GM21526 (cell line): ENCODE data around the gene TOB2.

ENCODE experiments used
- ATAC-seq: cut with Tn5 transposase; IDR thresholded peaks from one replicate; pipeline ENCODE4 v1.9.1; 2021; ENCODE audit warnings: moderate library complexity; ENCODE audit not compliant: unreplicated experiment, low FRiP score

TOB2 gene

GRCh38 chr22:41446639-41447434 is at the start of gene TOB2:
Gene TOB2 (minus strand): TSS chr22:41446801. CDS start chr22:41437345, 9,456 bp downstream.
- peak; percentile 40 for ATAC-seq

GRCh38 chr22:41491374-41492100 is 44.9 kb upstream of the TOB2 start:
- ATAC-seq = no peak

GRCh38 chr22:41488596-41489385 is 42.2 kb upstream of the TOB2 start:
- no peak for ATAC-seq

GRCh38 chr22:41488076-41488475 is 41.5 kb upstream of the TOB2 start:
- ATAC-seq = no peak

- ATAC-seq = no peak
These were observed 40.7 kb upstream of the TOB2 start for GRCh38 chr22:41487037-41487935.

GRCh38 chr22:41485033-41485432 is 38.4 kb upstream of the TOB2 start:
- ATAC-seq = no peak

- no peak for ATAC-seq
These were observed 35.8 kb upstream of the TOB2 start for GRCh38 chr22:41482319-41482935.

GRCh38 chr22:41481925-41482318 is 35.3 kb upstream of the TOB2 start:
- no peak for ATAC-seq

- ATAC-seq = no peak
These were observed 34.7 kb upstream of the TOB2 start for GRCh38 chr22:41481131-41481830.

GRCh38 chr22:41480397-41480735 is 33.8 kb upstream of the TOB2 start:
- ATAC-seq = no peak

GRCh38 chr22:41479671-41480396 is 33.2 kb upstream of the TOB2 start:
- no peak for ATAC-seq

GRCh38 chr22:41478891-41479521 is 32.4 kb upstream of the TOB2 start:
- no peak for ATAC-seq

GRCh38 chr22:41478473-41478872 is 31.9 kb upstream of the TOB2 start:
- no peak for ATAC-seq

- ATAC-seq = no peak
These were observed 28.4 kb upstream of the TOB2 start for GRCh38 chr22:41474872-41475451.

GRCh38 chr22:41471568-41471967 is 25.0 kb upstream of the TOB2 start:
- ATAC-seq = no peak

- no peak for ATAC-seq
These were observed 24.3 kb upstream of the TOB2 start for GRCh38 chr22:41470886-41471285.

GRCh38 chr22:41469218-41469851 is 22.7 kb upstream of the TOB2 start:
- no peak for ATAC-seq
